A549 (cell line): ENCODE results near the gene DOC2A.

Experiments used
- RCOR1 ChIP-seq: fragments of 150-350 bp; IDR thresholded peaks from 2 replicates; pipeline ENCODE4 v1.6.1; 2014; ENCODE audit warnings: antibody characterized with exemption, low read length, low read depth
- USF2 ChIP-seq: fragments of 450-650 bp; IDR thresholded peaks from 2 replicates; pipeline ENCODE4 v1.6.1; 2014; ENCODE audit warnings: antibody characterized with exemption
- TF ChIP-seq, protein P1 (sequence below): fragments of >200 bp; sonication (Bioruptor Twin); formaldehyde crosslinking; IDR thresholded peaks from 3 replicates; pipeline ENCODE4 v1.5.1; 2016

DNA sequence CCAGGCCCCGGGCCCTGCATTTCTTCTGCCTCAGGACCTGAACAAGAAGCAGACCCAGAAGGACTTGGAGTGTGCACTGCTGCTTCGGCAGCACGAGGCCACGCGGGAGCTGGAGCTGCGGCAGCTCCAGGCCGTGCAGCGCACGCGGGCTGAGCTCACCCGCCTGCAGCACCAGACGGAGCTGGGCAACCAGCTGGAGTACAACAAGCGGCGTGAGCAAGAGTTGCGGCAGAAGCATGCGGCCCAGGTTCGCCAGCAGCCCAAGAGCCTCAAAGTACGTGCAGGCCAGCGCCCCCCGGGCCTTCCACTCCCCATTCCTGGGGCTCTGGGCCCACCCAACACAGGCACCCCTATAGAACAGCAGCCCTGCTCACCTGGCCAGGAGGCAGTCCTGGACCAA, 24.6 kb downstream of the DOC2A start:
- TF ChIP-seq RCOR1 (no peak), USF2 (no peak)
- TF ChIP-seq, protein P1, sequence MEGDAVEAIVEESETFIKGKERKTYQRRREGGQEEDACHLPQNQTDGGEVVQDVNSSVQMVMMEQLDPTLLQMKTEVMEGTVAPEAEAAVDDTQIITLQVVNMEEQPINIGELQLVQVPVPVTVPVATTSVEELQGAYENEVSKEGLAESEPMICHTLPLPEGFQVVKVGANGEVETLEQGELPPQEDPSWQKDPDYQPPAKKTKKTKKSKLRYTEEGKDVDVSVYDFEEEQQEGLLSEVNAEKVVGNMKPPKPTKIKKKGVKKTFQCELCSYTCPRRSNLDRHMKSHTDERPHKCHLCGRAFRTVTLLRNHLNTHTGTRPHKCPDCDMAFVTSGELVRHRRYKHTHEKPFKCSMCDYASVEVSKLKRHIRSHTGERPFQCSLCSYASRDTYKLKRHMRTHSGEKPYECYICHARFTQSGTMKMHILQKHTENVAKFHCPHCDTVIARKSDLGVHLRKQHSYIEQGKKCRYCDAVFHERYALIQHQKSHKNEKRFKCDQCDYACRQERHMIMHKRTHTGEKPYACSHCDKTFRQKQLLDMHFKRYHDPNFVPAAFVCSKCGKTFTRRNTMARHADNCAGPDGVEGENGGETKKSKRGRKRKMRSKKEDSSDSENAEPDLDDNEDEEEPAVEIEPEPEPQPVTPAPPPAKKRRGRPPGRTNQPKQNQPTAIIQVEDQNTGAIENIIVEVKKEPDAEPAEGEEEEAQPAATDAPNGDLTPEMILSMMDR, result no peak
